HG03520 (cell line): ENCODE measurements around the gene ZNF740.
"Not testable (repeated sequence)": the region's sequence is repeated elsewhere in the genome, so short reads cannot be mapped to it uniquely, and the experiment has no call there.

ENCODE experiments used
- ATAC-seq: cut with Tn5 transposase; IDR thresholded peaks from one replicate; pipeline ENCODE4 v1.9.1; 2021; ENCODE audit warnings: mild to moderate bottlenecking, moderate library complexity; ENCODE audit not compliant: unreplicated experiment

ZNF740 gene, protein sequence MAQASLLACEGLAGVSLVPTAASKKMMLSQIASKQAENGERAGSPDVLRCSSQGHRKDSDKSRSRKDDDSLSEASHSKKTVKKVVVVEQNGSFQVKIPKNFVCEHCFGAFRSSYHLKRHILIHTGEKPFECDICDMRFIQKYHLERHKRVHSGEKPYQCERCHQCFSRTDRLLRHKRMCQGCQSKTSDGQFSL

DNA sequence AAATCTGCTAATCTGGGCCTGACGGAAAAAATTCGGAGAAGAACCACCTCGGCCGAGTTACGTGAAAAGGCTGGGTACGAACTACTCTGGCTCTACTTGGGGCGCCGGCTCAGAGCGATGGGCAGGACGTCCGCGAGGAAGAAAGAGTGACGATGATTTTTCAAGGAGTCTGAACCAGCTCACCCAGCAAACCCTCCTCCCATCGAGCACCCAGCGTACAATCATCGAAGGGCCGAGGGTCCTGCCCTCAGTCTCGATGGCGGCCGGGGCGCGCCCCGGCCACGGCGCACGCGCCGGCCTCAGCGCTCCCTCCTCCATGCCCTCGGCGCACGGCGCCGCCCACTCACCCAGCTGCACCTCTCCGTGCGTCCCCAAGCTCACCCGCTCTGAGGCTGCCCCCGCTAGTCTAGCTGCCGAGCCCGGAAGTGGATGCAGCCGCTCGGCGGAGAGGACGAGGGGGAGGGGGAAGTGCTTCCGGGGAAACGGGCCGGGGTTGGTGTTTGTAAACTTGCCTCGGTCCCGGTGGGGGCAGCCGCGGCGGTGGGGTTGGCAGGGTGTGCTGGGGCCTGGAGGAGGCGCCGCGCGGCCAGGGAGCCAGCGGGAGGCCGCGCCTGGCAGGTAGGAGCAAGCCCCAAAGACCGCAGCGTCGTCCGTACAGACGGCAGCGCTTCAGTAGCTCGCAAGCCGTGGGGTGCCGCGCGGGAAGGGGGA lies at the start of gene ZNF740, which contains the start of gene CSAD:
TSS of gene ZNF740 (plus strand) at position 503 of the 711 bp plus-strand sequence. CDS start 1,262 bp downstream, outside the sequence.
TSS of gene CSAD (minus strand) at position 706 of the 711 bp plus-strand sequence. CDS start 7,455 bp downstream, outside the sequence.
- ATAC-seq: peak; percentile 86

DNA sequence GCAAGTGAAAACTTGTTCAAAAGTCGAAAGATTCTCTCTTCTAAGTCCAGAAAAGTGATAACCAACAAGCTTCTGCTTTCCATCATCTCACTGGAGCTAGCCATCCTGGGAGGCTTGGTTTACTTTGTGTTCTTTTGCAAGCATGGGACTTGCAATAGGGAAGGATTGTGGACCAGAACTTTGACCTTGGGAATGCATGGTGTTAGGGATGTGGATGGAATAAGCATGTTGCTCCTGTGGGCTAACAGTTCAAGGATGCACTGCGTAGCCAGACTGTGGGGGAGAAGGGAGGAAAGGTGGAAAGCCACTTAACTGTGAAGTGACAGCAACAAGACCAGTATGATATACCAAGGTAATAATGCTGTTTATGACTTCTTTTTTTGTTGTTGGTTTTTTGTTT lies 48.7 kb upstream of the ZNF740 start:
- ATAC-seq: no peak

DNA sequence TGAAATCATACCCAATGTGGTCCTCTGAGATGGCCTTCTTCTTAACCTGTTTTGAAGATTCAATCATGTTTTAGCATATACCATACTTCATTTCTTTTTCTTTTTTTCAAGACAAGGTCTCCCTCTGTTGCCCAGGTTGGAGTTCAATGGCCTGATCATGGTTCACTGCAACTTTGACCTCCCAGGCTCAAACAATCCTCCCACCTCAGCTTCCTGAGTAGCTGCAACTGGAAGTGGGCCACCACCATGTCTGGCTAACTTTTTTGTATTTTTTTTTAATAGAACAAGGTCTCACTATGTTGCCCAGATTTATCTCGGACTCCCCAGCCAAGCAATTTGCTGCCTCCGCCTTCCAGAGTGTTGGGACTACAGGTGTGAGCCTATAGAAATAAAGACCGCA lies 46.8 kb upstream of the ZNF740 start:
- ATAC-seq: no peak

DNA sequence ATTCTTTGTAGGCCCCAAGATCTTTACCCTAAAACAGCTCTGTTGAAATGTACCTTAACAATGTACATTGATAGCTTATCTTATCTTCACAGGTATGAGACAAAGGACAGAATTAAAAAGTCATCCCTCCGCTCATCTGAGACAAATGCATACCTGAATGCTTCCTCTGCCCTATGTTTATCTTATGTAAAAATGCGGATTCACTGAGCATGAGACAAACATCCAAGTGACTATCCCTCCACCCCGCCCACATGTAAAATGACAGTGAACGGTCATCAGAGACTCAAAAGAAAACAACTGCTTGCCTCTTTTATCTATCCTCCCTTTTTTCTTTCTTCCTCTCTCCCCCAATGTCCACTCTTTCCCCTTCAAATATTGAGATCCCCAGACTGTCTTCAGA lies 37.2 kb upstream of the ZNF740 start:
- no peak for ATAC-seq

DNA sequence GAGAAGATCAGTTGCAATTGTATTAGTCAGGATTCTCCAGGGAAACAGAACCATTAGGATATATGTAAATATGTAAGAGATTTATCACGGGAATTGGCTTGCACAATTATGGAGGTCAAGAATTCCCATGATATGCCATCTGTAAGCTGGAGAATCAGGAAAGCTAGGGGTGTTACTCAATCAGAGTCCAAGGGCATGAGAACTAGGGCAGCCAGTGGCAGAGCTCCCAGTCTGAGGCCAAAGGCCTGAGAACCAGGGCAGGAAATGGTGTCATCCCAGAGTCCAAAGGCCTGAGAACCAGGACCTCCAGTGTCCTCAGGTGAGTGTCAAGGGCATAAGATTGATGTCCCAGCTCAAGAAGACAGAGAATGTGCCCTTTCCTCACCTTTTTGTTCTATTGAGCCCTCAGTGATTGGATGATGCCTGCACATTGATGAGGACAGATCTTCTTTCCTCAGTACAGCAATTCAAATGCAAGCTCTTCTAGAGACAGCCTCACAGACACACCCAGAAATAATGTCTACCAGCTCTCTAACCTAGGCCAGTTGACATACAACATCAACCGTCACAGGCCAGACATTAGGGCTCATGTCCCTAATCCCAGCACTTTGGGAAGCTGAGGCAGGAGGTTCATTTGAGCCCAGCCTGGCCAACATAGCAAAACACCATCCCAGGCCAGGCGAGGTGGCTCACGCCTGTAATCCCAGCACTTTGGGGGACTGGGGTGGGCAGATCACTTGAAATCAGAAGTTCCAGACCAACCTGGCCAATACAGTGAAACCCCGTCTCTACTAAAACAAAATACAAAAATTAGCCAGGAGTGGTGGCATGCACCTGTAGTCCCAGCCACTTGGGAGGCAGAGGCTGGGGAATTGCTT lies 34.9 kb upstream of the ZNF740 start:
- ATAC-seq: no peak

DNA sequence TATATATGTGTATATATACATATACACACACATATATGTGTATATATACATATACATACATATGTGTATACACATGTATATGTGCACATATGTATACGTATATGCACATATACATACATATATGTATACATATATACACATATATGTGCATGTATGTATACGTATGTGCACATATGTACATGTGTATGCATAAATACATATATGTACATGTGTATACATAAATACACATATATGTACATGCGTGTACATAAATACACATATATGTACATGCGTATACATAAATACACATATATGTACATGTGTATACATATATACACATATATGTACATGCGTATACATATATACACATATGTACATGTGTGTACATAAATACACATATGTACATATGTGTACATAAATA lies 33.3 kb upstream of the ZNF740 start:
- ATAC-seq: no peak

DNA sequence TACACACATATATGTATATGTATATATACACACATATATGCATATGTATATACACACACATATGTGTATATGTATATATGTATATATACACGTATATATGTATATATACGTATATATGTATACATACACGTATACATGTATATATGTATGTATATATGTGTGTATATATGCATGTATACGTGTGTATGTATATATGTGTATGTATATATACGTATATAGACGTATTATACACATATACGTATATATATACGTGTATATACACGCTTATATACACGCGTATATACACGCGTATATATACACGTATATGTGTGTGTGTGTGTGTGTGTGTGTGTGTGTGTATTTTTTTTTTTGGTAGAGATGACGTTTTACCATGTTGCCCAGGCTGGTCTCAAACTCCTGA lies 32.9 kb upstream of the ZNF740 start:
- ATAC-seq: no peak

DNA sequence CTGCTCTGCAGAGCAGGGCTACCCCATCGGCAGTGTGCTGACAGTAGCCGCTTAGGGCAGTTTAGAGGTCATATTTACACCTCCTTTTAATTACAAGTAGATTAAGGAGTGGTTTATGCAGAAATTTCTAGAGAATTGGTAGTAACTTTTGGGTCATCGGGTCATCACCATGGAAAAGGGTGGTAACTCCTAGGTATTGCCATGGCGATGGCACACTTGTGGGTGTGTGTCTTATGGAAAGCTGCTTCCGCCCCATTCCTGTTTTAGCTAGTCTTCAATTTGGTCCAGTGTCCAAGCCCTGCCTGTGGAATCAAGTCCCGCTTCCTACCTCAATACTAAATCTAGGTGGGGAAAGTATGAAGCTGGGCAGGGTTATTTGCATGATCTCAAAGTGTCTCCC lies 29.5 kb upstream of the ZNF740 start:
- ATAC-seq: no peak

DNA sequence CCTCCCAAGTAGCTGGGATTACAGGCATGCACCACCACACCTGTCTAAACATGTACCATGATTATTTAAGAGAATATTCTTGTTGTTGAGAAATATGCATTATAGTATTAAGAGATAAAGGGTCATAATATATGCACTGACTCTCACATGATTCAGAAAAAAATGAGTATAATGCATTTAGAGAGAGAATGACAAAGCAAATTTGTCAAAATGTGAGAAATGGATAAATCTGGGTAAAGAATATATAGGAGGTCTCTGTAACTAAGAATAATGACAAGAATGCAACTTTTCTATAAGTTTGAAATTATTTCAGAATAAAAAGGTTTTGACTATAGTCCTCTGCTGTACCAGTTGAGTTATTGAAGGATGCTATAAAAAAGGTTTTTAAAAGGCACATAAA lies 28.1 kb upstream of the ZNF740 start:
- no peak for ATAC-seq

DNA sequence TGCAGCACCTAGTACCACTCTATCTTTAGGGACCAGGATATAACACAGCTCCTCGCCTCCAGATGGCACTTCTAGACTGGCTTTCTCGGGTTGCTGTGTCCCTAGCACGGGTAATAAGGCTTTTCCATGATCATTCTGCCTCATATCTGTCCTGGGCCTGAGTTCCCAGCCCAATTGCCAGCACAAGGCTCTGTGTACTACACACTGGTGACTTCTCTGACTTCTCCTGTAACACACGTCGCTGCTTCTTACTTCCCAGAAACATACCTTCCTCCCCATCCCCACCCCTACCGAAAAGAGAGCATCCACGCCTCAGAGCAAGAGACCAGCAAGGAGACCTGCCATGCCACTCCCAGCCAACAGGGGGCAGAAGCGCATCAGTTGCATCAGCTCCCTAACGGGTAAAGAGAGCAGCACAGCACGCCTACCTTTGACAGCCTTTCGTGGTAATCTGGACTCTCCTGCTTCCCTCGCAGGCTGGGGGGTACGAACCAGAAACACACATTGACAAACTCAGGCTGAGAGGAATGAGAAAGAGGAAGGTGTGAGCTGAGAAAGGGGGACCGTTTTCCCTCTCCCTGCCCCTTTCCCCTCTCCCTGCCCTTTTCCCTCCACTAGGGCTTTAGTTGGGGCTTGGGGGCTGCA lies 21.2 kb upstream of the ZNF740 start:
- ATAC-seq: peak; percentile 58

DNA sequence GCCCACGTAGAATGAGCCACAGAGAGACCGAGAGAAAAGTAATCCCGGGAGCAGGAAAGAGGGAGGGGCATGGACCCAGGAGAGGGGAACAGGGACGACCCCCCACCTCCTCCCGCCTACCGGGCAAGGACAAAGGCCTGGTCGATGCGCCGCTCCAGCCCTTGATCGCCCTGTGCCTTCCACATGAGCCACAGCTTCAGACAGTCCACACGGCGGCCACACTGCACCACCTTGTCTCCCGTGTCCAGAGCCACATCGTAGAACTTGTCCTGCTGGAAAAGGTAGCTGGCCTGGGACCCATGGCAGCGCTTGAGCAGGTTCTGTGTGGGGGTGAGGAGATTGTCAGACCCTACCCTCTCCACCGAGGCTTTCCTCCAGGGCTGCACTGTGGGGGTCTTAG lies 20.5 kb upstream of the ZNF740 start:
- no peak for ATAC-seq

DNA sequence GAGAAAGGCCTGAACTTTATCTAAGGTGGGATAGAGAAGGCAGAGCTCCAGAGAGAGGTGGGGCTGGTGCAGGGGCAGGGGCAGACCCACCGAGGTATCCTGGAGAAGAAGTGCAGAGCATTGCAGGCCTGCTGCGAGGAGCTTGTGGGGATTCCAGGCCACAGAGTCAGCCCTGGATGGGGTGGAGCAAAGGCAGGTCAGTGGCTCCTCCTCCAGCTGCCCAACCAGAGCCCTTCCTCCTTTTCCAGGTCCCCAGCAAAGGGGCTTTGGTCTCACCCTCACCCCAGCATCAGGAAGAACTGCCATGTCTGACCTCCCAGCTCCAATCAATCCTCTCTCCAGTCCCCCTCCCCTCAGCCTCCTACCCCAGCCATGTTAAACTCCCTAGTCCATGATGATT lies 19.8 kb upstream of the ZNF740 start:
- ATAC-seq: no peak

DNA sequence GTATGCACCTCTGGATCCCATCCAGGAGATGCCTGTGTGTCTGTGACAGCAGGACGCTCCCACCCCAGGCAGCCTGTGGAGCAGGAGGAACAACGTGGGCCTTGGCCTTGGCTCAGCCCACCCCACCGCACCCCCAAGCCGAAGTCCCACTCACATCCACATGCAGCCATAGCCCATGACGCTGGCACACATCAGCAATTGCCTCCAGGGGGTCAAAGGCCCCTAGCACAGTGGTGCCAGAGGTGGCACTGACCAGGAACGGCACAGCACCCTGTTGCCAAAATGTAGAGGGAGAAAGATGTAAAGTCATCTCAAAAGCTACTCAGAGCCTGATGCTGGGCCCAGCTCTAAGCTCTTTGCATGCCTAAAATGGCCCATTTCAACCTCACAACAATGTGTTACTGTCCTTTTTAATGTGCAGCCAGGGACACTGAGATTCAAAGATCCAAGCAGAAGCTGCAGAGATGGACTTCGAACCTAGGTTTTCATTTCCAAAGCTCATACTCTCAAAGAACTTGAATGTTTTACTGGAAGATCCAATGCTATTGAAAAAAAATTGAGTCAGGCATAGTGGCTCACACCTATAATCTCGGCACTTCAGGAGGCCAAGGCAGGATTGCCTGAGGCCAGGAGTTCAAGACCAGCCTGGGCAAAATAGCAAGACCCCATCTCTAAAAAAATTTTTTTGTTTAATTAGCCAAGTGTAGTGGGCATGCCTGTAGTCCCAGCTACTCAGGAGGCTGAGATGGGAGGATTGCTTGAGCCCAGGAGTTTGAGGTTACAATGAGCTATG lies 19.2 kb upstream of the ZNF740 start:
- ATAC-seq: no peak

DNA sequence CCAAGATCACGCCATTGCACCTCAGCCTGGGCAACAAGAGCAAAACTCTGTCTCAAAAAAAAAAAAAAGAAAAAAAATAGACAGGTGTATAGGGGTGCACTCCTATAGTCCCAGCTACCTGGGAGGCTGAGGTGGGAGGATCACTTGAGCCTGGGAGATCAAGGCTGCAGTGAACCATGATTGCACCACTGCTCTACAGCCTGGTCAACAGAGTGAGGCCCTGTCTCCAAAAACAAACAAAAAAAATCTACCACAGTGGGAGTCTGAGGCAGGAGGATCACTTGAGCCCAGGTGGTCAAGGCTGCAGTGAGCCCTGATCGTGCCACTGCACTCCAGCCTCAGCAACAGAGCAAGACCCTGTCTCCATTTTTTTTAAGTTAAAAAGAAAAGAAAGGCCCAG lies 17.5 kb upstream of the ZNF740 start:
- not testable (repeated sequence) for ATAC-seq

DNA sequence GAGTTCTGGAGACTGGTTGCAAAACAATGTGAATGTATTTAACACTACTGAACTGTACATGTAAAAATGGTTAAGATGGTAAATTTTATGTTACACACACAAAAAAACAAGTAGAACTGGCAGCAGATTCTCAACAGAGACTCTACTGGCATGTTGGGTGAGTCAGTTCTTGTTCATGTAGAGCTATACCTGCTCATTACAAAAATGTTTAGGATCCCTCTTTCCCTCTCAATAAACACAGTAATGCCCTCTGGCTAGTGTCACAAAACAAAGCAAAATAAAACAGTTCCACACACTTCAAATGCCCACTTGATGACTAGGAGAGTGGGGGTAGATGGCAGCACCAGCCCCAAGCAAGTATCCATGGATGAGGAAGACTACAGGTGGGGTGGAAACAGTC lies 13.7 kb upstream of the ZNF740 start:
- no peak for ATAC-seq

DNA sequence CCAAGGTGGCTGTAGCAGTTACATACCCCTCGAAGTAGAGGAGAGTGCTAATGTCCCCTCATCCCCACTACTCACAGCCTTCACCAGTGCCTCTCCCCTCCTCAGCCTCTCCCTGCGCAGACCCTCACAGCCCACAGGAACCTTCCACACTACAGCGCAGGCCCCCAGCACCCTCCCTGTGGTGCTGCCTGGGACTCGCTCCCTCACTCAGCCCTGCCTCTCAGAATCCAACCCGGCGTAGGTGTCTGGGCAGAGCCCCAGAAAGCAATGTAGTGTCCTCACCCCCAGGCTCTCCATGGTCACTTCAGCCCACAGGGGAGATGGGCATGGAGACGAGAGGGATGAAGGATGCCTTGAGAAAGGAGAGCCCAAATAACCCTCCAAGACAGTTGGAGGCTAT lies 10.9 kb upstream of the ZNF740 start:
- ATAC-seq: no peak

DNA sequence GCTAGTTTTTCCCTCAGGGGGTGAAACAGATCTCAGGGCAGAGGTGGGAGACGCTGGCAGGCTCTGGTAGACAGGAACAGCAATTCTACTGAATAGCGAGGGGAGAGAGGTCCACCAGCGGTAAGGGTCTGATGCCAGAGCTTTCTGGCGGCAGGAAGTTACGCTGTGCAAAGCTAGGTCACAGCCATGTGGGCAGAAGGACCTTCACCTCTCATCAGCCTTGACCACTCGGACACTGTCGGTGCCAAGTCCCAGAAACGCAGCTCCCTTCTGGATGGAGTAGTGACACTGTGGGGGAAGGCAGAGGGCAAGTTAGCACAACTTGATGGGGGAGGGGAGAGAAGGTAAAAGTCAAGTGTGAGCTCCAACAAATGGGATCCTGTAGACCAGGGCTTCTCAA lies 10.3 kb upstream of the ZNF740 start:
- no peak for ATAC-seq

DNA sequence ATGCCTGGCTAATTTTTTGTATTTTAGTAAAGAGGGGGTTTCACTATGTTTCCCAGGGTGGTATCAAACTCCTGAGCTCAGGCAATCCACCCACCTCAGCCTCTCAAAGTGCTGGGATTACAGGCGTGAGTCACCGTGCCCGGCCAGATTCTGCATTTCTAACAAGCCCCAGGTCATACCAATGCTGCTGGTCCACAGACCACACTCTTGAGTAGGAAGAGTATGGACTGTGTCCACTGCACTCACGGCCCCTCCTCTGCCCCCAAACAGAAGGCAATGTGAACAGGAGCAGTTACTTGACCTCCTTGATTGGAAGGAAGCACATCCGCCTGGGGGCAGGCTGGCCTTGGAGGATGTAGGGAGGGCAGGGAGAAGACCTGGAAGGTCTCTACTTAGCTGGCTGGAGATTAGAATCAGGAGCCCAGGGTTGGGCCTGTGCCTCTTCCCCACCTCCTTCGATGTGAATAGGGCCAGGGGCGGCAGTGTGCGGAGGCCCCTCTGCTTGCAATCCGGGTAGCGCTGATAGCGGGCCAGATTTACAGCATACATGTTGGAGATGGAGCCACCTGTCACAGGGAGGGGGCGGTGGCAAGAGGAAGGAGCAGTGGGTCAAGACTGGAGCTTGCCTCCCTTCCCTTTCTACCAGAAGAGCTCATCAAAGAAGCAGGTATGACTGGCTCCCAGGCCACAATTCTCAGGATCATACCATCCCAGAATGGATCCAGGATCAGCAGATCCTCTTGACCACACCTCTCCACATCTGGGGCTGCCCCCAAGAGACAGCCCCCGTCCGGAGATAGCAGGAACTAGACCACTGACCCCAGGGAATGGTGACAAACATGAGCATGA lies 9.4 kb upstream of the ZNF740 start:
- no peak for ATAC-seq

DNA sequence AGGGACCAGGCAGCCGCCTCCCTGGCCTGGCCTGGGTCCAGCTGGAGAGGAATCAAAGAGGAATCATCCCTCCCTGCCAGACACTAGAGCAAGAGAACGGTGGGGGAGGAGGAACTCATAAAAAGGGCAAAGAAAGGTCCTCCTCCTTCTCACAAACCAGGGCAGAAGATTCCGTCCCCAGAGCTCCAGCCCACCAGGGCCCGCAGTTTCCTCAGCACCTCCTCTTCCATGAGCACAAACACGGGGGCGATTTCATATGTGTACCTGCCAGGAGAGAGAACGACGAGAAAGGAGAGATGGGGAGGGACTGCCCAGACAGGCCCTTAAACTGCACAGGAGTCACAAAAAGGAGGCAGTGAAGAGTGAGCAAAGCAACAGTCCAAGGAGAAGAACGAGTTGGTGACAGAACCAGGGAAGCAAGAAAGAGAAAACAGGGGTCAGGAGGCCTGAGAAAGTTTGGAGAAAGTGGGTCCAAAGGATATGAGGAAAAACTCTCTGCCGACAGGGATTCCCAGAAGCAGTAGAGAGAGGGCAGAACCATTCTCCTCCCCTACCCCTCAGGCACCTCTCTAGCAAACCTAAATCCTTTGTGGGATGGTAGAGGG lies 8.7 kb upstream of the ZNF740 start:
- no peak for ATAC-seq
